ENCODE data around the gene CYYR1.

- TF ChIP-seq CTCF (conservative IDR thresholded peaks at IDR 0.05; ENCODE audit: low read depth, low read length), result no peak
- no peak for TF ChIP-seq EZH2 (IDR thresholded peaks at IDR 0.05; ENCODE audit: low read length, unreplicated experiment)
- TF ChIP-seq EZH2phosphoT487 (IDR thresholded peaks at IDR 0.05; ENCODE audit: borderline replicate concordance, low read length), result no peak
These were observed 66.1 kb downstream of the CYYR1 start for GRCh38 chr21:26506956-26507355.
